ENCODE measurements around the gene CHD5.
"Not testable (repeated sequence)": the region's sequence is repeated elsewhere in the genome, so short reads cannot be mapped to it uniquely, and the experiment has no call there.

The CHD5 gene
- 0 to 0.62 (median 0.35) reads per million in 4 donors for total RNA-seq

DNA sequence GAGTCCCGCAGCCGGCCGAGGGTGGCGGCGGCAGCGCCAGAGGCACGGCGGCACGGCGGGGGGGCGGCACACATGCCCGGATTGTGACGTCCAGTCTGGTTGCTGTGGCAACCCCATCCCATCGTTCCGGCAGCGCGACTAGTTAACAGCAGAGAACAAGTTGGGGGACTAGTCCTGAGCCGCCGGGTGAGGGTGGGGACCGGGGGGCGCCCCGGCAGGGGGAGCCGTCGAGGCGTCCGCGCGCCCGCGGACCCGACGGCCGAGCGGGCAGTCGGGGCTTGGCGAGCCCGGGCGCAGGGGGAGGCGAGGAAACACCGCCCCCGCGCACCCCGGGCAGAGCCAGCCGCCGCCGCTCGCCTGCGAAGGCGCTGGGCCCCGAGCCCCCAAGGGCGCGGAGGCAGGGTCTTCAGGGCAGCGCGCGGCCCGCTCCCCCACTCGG is at the start of gene CHD5:
Gene CHD5 (minus strand): TSS at position 54 of the 439 bp plus-strand sequence. CDS start 298 bp downstream, outside the sequence.
- DNase-seq, result no peak

DNA sequence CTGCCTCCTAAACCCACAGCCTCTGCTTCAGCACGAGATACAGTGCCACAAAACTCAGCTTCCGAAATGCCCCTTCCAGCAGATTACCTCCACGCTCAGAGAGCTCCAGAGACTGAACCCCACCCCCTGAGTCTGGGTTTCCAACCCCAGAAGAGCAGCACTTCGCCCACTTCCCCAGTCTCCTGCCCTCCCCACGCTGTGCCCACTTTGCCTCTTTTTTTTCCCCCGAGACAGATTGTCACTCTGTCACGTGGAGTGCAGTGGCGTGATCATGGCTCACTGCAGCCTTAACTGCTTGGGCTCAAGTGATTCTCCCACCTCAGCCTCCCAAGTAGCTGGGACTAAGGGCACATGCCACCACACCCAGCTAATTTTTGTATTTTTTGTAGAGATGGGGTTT is 45.5 kb upstream of the CHD5 start:
- DNase-seq, result no peak

DNA sequence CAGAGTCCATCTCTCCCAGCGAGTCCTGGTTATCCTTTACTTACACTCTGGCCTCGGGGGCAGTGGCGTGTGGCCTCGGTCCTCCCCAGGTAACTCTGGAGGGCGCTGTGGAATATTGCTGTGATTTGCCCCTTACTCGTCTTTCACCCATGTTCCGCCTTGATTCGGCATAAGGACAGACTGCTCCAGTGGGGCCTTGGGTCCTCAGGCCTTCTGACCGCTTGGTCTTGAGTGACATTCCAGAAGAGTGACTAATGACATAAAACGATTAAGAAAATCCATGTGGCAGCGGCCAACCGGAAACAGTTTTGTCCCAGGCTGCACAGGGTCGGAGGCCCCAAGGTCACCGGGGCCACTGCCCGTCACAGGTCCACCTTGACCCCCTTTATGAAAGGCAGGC is 44.6 kb upstream of the CHD5 start:
- DNase-seq, result no peak

DNA sequence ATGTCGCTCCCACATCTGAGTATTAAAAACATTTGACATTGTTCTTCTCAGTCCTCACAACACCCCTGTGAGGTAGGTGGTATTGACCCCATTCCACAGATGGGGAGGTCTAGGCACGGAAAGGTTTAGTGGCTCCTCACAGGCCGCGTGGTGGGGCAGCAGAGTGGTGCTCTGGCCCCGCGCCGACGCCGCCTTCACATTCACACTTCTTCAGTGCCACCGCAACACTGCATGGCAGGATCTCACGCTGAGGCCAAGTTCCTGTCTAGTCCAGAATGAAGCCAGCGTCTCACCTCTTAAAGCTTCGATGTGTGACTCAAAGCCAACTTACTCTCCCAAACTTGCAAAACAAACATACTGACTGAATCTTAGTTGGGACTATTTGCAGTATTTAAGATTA is 43.5 kb upstream of the CHD5 start:
- no peak for DNase-seq

DNA sequence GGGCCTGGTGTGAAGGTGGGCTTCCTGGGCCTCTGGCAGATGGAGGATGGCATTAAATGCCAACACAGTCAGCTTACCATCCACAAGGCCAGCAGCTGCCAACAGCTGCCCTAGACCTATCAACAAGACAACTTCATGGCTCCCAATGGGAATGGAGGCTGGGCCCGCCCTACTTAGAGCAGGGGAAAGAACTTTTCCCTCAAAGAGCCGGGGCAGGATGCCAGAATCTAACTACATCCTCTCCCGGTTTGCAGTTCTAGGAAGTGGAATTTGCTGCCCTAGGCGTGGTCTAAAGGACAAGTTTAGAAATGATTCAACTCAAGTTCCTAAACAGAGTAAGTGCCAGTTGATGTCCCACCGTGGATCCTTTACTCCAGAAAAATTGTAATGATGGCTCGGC is 42.5 kb upstream of the CHD5 start:
- DNase-seq, result no peak

DNA sequence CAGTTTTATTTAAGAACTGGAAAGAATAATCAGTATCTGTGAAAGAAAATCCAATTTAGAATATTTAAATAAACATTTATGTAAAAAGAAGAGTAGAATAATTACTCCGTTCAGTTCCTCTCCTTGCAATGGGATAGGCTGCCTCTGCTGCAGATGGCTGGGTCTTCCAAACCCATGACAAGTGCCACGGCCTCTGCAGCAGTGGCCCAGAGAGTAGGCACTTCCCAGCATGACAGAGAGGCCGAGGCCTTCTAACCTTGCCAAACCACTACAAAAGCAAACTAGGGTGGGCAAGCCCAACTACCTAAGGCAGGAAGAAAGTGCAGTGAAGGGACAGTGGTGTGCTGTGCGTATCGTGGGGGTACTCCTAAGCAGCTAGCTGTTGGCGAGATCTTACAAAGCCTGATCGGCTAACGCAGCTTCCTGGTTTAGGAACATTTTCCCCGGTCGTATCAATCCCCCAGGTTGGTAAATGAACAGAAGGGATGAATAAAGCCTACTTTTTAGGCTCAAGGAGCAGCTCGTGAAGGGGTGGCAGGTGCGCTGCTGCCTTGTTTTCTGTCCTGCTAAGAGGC is 41.2 kb upstream of the CHD5 start:
- no peak for DNase-seq

DNA sequence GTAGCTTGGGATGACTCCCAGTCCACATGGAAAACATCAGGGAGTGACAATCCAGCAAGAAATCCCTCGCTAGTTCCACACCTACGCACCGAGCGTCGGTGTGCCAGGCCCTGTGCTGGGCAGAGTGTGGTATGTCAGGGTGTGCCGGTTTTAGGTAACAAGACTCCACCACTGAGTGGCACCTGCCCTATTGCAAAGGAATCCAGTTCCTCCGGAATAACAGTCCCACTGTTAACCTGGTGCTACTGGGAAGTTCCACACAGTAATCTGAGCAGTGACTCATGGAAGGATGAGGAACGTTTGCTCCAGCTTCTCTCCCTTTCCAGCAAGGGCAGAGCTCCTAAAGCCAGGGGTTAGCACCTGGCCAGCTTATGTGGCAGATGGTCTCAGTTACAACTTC is 40.1 kb upstream of the CHD5 start:
- no peak for DNase-seq

DNA sequence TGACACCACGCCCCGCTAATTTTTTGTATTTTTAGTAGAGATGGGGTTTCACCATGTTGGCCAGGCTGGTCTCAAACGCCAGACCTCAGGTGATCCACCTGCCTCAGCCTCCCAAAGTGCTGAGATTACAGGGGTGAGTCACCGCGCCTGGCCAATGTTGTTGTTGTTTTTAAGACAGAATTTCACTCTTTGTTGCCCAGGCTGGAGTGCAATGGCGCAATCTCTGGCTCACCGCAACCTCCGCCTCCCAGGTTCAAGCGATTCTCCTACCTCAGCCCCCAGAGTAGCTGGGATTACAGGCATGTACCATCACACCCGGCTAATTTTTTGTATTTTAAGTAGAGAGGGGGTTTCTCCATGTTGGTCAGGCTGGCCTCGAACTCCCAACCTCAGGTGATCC is 39.5 kb upstream of the CHD5 start:
- not testable (repeated sequence) for DNase-seq

DNA sequence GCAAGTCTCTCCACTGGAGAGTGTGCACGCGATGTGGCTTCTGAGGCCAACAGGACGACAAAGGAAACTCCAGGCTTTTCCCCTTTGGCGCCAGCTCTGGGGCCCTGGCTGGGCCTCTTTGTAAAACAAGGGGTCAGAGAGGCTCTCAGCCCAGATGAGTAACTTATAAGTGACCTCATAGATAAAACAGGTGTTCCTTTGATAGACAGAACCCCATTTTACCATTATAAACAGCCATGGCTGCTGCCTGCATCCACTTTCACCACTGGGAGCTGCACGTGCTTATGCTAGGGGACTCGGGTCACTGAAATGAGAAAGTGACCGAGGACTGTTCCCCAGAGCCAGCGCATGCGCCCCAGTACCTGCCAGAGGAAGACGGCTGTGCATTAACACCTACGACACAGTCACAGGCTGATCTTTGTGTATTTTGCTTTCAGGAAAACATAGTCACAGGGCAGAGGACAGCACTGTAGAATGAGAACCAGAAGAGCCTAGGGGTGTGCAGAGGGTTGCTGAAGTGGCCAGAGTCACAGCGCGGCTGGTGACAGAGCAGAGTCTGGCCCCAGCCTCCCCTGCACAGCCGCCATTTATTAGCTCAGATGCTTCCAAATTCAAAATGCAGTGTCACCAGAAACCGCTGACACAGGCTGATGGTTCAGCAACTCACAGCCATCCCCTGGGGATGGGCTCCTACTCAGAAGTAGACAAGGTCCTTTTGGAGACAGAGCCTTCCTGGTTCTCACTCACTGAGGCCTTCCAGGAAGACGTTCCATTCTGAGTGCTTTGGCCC is 38.4 kb upstream of the CHD5 start:
- no peak for DNase-seq

DNA sequence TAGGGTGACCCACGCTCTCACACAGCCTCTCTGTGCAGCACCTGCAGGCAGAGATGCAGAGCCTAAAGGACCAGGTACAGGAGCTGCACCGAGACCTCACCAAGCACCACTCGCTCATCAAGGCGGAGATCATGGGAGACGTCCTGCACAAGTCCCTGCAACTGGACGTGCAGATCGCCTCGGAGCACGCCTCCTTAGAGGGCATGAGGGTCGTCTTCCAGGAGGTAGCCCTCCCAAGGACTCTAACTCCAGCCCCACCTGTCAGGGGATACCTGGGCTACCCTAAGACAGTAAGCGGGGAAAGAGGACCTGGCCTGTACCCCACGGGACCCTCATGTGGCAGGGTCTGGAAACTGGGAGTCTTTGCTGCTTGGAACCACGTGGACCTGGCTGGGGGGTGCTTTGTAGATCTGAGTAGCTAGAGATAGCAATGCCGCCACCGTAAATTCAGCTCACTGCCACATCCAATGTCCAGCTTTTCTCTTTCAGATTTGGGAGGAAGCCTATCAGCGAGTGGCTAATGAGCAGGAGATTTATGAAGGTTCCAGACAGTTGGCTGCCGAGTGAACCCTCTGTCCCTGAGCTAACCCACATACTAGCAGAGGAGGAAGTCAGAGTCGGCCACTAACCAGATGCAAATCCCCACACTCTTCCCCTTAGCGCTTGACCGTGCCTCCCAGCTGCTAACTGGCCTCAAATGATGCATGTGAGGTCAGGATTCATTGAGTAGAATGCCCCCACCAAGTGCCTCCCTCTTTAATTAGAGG is 32.3 kb upstream of the CHD5 start:
- DNase-seq, result no peak

DNA sequence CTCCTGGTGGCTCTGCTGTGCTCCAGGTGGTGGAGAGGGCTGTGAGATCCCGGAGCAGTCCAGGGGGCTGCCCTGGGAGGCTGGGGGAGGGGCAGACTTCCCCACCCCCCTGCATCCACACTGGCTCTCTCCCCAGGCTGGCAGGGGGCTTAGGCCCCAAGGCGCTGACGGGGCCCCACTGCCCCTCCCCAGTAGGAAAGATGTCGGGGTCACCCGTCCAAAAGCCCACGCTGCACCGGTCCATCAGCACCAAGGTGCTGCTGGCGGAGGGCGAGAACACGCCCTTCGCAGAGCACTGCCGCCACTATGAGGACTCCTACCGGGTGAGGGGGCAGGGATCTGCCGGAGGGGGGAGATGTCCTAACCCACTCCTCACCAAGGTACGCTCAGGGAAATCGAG is 31.6 kb upstream of the CHD5 start:
- no peak for DNase-seq

DNA sequence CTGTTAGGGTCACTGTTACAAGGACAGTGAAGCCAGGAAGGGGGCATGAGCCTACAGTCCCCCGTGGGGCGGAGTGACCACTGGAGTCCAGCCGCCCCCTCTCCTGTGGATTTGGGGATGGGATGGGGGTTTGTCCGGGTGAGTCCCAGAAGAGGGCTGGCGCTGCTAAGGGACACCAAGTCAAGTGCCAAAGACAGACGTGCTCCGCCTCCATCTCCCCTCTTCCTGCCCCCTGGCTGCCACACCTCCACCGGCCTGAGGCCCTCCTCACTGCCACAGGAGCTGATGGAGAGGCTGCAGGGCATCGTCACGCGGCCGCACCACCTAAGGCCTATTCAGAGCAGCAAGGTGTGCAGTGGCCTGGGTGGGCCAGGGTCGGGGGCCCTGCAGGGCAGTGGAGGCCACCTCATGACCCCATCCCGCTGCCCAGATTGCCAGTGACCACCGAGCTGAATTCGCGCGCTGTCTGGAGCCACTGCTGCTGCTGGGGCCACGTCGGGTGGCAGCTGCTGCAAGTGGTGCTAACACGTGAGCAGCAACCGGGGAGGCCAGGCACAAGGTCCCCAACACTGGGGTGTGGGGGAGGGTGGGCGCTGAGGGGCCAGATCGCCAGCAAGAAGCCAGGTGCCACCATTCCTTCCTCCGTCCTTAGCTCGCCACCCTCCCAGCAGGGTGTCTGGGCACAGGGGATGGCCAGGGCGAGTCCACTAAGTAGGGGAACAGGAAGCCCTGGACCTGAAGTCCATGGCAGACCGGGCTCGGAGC is 30.7 kb upstream of the CHD5 start:
- DNase-seq, result no peak

DNA sequence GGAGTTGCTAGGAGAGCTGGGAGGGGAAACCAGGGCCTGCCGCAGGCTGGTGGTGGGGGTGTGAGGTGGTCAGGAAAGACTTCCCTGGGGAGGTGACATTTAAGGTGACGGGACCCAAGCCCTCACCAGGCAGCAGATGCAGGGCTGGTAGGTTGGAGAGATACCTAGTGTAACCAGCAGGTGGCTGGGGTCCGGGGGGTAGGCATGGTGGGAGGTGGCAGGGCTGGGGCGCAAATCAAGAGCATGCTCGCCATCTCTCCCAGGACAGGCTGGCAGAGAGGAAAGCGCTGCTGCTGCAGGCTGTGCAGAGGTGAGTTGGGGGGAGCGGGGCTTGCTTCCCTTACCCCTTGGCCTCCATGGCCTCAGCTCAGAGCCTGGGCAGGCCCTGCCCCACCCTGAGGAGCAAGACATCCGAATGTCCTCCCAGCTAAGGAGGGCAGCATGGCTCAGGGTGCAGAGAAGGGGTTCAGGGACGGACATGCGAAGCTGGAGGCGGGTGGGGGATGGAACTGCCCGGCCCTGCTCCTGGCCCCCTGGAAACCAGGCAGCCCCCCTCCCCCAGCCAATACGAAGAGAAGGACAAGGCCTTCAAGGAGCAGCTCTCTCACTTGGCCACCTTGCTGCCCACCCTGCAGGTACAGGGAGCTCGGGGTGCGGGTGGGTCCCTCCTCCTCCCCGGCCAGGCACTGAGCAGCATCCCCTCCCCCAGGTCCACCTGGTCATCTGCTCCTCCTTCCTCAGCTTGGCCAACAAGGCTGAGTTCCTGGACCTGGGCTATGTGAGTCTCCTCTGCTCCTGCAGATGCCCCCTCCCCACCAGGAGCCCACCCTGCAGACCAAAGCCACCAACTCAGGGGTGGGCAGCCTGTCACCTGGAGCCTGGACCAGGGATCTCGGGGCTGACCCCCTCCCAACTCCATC is 29.8 kb upstream of the CHD5 start:
- DNase-seq, result no peak

DNA sequence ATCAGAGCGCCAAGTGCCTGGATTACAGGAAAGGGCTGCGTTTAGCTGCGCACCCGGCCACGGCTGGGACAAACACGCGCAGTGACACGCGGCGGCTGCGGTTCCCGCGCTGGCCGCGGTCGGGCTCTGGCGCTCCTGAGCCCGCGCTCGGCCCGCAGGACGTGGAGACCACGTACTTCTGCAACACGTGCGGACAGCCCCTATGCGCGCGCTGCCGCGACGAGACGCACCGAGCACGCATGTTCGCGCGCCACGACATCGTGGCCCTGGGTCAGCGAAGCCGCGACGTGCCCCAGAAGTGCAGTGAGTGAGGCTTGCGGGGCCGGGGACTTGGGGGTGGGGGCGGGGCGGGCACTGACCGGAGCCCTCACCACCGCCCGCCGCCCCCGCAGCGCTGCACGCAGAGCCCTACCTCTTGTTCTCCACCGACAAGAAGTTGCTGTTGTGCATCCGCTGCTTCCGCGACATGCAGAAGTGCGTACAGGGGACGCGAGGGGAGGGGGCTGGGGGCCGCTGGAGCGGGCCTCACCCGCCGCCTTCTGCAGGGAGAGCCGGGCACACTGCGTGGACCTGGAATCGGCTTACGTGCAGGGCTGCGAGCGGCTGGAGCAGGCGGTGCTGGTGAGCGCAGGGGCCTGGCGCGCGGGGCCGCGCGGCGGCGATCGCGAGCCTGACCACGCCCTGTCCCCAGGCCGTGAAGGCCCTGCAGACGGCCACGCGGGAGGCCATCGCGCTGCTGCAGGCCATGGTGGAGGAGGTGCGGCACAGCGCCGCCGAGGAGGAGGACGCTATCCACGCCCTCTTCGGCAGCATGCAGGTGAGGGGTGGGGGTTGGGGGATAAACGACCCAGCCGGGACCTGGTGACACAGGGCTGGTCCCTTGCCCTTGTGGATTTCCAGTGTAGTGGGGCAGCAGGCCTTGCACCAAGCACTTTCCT is 28.9 kb upstream of the CHD5 start:
- DNase-seq, result peak in 1 of 5 donors; percentile 29

DNA sequence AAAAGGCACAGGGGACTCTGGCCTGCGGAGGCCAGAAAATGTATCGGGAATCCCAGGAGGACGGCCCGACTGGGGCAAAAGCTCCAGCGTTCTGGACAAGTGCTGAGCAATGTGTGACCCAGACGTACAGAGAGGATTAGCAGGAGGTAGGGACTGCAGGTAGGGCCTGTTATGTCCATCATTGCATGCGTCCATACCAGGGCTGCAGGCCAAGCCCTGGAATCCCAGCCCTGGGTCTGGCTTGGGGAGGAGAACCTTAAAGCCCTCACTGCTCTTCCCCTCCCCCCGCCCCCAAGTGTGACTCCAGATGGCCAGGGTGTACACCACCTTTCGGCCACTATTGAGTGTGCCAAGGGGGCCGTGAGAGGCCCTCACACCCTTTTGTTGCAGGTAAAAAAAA is 27.8 kb upstream of the CHD5 start:
- DNase-seq, result no peak

DNA sequence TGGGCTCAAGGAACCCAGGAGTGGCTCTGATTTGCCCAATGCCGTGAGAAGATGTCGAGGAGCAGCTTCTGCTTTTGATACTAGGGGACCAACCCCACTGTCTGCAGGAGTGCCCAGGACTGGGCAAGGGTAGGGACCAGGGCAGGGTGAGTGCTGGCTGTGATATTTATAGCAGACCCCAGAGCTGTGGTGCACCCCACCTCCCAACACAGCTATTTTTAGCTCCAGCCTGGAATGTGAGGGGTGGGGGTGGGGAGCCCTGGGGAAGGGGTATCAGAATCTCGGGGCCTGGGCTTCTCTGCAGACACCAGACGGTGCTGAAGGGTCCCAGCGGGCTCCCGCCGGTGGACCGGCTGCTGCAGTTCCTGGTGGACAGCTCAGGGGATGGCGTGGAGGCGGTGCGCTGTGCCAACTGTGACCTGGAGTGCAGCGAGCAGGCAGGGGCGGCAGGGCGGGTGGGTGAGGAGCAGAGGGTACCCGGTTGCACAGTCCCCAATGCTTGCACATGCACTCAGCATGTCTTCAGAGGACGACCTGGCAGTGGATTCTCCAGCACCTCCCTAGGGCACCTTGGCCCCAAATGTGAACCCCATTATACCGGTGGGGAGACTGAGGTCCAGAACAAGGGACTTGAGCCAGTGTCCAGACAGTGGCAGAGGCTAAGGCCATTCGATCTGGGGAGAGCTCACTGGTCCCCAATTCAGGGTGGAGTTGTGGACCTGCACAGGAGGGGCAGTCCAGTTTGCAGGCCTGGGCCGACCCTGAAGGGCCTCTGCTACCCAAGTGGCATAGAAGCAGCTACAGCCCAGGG is 27.2 kb upstream of the CHD5 start:
- DNase-seq, result no peak

DNA sequence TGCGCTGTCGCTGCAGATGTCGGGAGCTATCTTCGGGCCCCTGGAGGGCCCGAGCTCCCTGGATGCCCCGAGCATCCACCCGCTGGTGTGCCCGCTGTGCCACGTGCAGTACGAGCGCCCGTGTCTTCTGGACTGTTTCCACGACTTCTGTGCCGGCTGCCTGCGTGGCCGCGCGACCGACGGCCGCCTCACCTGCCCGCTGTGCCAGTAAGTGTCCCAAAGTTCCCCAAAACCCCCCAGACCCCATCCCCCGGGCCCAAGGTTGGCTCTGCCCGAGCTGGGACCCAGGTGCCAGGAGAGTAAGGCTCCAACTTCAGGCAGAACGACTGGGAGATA is 26.4 kb upstream of the CHD5 start:
- DNase-seq, result no peak

DNA sequence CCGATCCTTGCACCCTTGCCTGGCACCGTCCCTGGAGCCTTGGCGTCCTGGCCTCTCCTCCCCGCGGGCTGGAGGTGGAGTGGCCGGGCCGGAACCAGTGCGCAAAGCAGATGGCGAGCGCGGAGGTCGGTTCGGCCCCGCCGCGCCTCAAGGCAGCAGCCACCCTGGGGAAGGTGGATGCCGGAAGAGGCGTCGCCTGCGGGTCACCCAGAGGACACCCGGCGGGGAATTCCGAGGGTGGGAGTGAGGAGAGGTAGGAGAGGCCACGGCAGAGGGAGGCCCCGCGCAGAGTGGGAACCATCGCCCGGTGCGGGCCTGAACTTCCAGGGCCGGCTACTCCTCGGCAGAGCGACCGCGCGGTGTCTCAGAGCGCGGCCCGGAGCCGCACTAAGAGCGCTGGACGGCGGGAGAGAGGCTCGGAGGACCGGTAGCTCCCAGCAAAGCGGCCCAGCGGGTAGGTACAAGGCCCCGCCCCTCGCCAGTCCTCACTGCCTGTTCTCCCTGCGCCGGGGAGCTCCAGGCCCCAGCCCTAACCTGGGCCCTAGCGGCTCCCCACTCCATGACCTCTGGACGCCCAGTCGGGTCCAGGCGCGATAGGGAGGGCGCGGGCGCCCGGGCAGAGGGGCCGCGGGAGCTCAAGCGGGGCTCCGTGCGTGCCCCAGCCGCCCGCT is 25.9 kb upstream of the CHD5 start, which contains the start of gene RNF207:
Gene RNF207 (plus strand): TSS at position 271 of the 671 bp plus-strand sequence. CDS start 417 bp downstream, outside the sequence.
- DNase-seq, result peak; percentile 41 to 67 (median 53)

DNA sequence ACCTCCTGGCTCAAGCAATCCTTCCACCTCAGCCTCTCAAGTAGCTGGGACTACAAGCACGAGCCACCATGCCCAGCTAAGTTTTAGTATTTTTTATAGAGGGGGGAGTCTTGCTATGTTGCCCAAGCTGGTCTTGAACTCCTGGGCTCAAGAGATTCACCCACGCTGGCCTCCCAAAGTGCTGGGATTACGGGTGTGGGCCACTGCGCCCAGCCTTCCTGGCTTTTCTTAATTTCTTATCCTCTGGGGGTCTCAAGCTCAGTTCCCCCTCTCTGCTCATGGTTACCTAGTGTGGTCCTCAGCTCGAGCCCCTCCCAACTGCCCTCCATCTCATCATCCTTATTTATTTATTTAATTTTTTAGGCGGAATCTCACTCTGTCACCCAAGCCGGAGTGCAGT is 22.1 kb upstream of the CHD5 start:
- DNase-seq, result no peak

All from T-helper 1 cell (primary cell).